H9 (cell line): ENCODE data around the gene NACC1. TPM values are rescaled to one million over a fixed set of nuclear protein-coding genes. Genes with fewer than 3 reads are reported as not detected.

Experiments used
- DNase-seq: peaks from one replicate; pipeline ENCODE4 v3.0.0-alpha.2; 2017
- H2AFZ ChIP-seq: one replicate; pipeline ENCODE4 v1.6.1; 2013; ENCODE audit warnings: mild to moderate bottlenecking, low read length, control low read depth, moderate library complexity
- H2AK5ac ChIP-seq: 2 replicates; pipeline ENCODE4 v1.6.1; 2013; ENCODE audit warnings: low read length, control low read depth, mixed read lengths; ENCODE audit not compliant: insufficient read length
- H2BK120ac ChIP-seq: one replicate; pipeline ENCODE4 v1.6.1; 2013; ENCODE audit warnings: low read depth, mild to moderate bottlenecking, low read length, control low read depth, inconsistent platforms; ENCODE audit not compliant: poor library complexity, severe bottlenecking
- H2BK12ac ChIP-seq: 2 replicates; pipeline ENCODE4 v1.6.1; 2013; ENCODE audit warnings: low read length, control low read depth, mixed read lengths, low read depth; ENCODE audit not compliant: insufficient read length
- H2BK15ac ChIP-seq: 2 replicates; pipeline ENCODE4 v1.6.1; 2013; ENCODE audit warnings: low read depth, low read length, control low read depth
- H2BK20ac ChIP-seq: one replicate; pipeline ENCODE4 v1.6.1; 2013; ENCODE audit warnings: low read depth, mild to moderate bottlenecking, low read length, control low read depth, inconsistent platforms; ENCODE audit not compliant: poor library complexity, severe bottlenecking
- H2BK5ac ChIP-seq: 2 replicates; pipeline ENCODE4 v1.6.1; 2013; ENCODE audit warnings: low read length, control low read depth, mixed read lengths; ENCODE audit not compliant: insufficient read length
- H3K14ac ChIP-seq: 2 replicates; pipeline ENCODE4 v1.6.1; 2013; ENCODE audit warnings: low read length, control low read depth; ENCODE audit not compliant: insufficient read depth
- H3K18ac ChIP-seq: 2 replicates; pipeline ENCODE4 v1.6.1; 2013; ENCODE audit warnings: low read depth, mild to moderate bottlenecking, mixed read lengths, low read length, control low read depth; ENCODE audit not compliant: insufficient read length
- H3K23ac ChIP-seq: 2 replicates; pipeline ENCODE4 v1.6.1; 2013; ENCODE audit warnings: low read length, control low read depth, mixed read lengths, low read depth; ENCODE audit not compliant: insufficient read length
- H3K23me2 ChIP-seq: 2 replicates; pipeline ENCODE4 v1.6.1; 2013; ENCODE audit warnings: low read depth, mild to moderate bottlenecking, mixed read lengths, low read length, control low read depth; ENCODE audit not compliant: insufficient read length, poor library complexity, severe bottlenecking
- H3K27ac ChIP-seq: 2 replicates; pipeline ENCODE4 v1.5.1; 2013; ENCODE audit warnings: low read length, control low read depth, mixed read lengths, low read depth; ENCODE audit not compliant: insufficient read length
- H3K27me3 ChIP-seq: 2 replicates; pipeline ENCODE4 v1.6.1; 2013; ENCODE audit warnings: low read length, control low read depth, inconsistent platforms; ENCODE audit not compliant: insufficient read depth
- H3K4ac ChIP-seq: 2 replicates; pipeline ENCODE4 v1.6.1; 2013; ENCODE audit warnings: low read depth, mild to moderate bottlenecking, control low read depth, inconsistent platforms, low read length, moderate library complexity
- H3K4me1 ChIP-seq: 2 replicates; pipeline ENCODE4 v1.6.1; 2013; ENCODE audit warnings: low read length, control low read depth, inconsistent platforms; ENCODE audit not compliant: insufficient read depth
- H3K4me2 ChIP-seq: 2 replicates; pipeline ENCODE4 v1.6.1; 2013; ENCODE audit warnings: low read length, control low read depth, mixed read lengths; ENCODE audit not compliant: insufficient read length, insufficient read depth
- H3K56ac ChIP-seq: 2 replicates; pipeline ENCODE4 v1.6.1; 2013; ENCODE audit warnings: low read depth, mild to moderate bottlenecking, mixed read lengths, low read length, control low read depth; ENCODE audit not compliant: insufficient read length
- H3K79me1 ChIP-seq: 2 replicates; pipeline ENCODE4 v1.6.1; 2013; ENCODE audit warnings: low read depth, mild to moderate bottlenecking, moderate library complexity, low read length, control low read depth, inconsistent platforms; ENCODE audit not compliant: insufficient read depth, poor library complexity, severe bottlenecking
- H3K79me2 ChIP-seq: 2 replicates; pipeline ENCODE4 v1.6.1; 2013; ENCODE audit warnings: low read length, control low read depth, inconsistent platforms; ENCODE audit not compliant: insufficient read depth
- H3K9ac ChIP-seq: 2 replicates; pipeline ENCODE4 v1.6.1; 2013; ENCODE audit warnings: low read length, control low read depth, mixed read lengths; ENCODE audit not compliant: insufficient read length; ENCODE audit errors: extremely low read depth
- H3K9me3 ChIP-seq: one replicate; pipeline ENCODE4 v1.6.1; 2013; ENCODE audit warnings: low read depth, low read length, inconsistent platforms; ENCODE audit not compliant: control insufficient read depth
- H3T11ph ChIP-seq: one replicate; pipeline ENCODE4 v1.6.1; 2013; ENCODE audit warnings: mild to moderate bottlenecking, low read length, control low read depth, inconsistent platforms
- H4K20me1 ChIP-seq: one replicate; pipeline ENCODE4 v1.6.1; 2013; ENCODE audit not compliant: control insufficient read depth, insufficient read length, insufficient read depth
- H4K5ac ChIP-seq: 2 replicates; pipeline ENCODE4 v1.6.1; 2013; ENCODE audit warnings: low read depth, mild to moderate bottlenecking, mixed read lengths, low read length, control low read depth; ENCODE audit not compliant: insufficient read length
- H4K8ac ChIP-seq: replicated peaks from 2 replicates; pipeline ENCODE4 v1.6.1; 2013; ENCODE audit warnings: low read length, control low read depth, mixed read lengths, low read depth; ENCODE audit not compliant: insufficient read length
- H4K91ac ChIP-seq: 2 replicates; pipeline ENCODE4 v1.6.1; 2013; ENCODE audit warnings: low read depth, mild to moderate bottlenecking, moderate library complexity, mixed read lengths, low read length, control low read depth; ENCODE audit not compliant: insufficient read length
- H3K27ac Mint-ChIP-seq, 3 experiments: 2 replicates in 2 of 3; 3 replicates in 1 of 3; pipeline ENCODE4 v1.8.0; 2020 to 2021; ENCODE audit warnings: mixed read lengths in 3 of 3, mild to moderate bottlenecking in 1 of 3, moderate library complexity in 1 of 3
- H3K27me3 Mint-ChIP-seq: 2 replicates; pipeline ENCODE4 v1.8.0; 2021; ENCODE audit warnings: low read depth, mild to moderate bottlenecking, moderate library complexity, mixed read lengths
- H3K36me3 Mint-ChIP-seq, 3 experiments: 2 replicates in 2 of 3; 3 replicates in 1 of 3; pipeline ENCODE4 v1.8.0; 2020 to 2021; ENCODE audit warnings: low read depth in 3 of 3, mixed read lengths in 3 of 3; ENCODE audit not compliant: insufficient read depth in 1 of 3
- H3K4me1 Mint-ChIP-seq, 2 experiments: 2 replicates each; pipeline ENCODE4 v1.8.0; 2020; ENCODE audit warnings: mixed read lengths in 2 of 2
- H3K4me3 Mint-ChIP-seq, 2 experiments: 2 replicates in 1 of 2; 3 replicates in 1 of 2; pipeline ENCODE4 v1.8.0; 2020 to 2021; ENCODE audit warnings: mild to moderate bottlenecking in 2 of 2, mixed read lengths in 2 of 2, moderate library complexity in 1 of 2
- H3K9me3 Mint-ChIP-seq, 2 experiments: 2 replicates in 1 of 2; 3 replicates in 1 of 2; pipeline ENCODE4 v1.8.0; 2020; ENCODE audit warnings: mild to moderate bottlenecking in 2 of 2, mixed read lengths in 2 of 2, moderate library complexity in 1 of 2
- CTCF ChIP-seq: fragments of 200-600 bp; sonication (generic); conservative IDR thresholded peaks from 3 replicates; pipeline ENCODE4 v1.8.0; 2021; ENCODE audit warnings: antibody characterized with exemption, mild to moderate bottlenecking
- WGBS: extraction: QIAGEN DNeasy Blood & Tissue Kit; methylation state at CpG from one replicate; pipeline ENCODE4 v1.1.7; 2013; ENCODE audit warnings: missing lambda C conversion rate, low lambda C conversion rate, mixed read lengths; ENCODE audit not compliant: insufficient read length; ENCODE audit errors: extremely low coverage; 5-methylcytosine and 5-hydroxymethylcytosine counted together
- total RNA-seq: library from RNA; stranded (reverse); gene quantifications from 2 replicates; pipeline ENCODE4 v1.2.1, GENCODE V29; 2021

The NACC1 gene
- total RNA-seq, 1 experiment from 2014 or later: 198 TPM

- Histone ChIP-seq H3K14ac (no peak overlapping the region), H3K23ac (no peak overlapping the region), H2BK120ac (no peak overlapping the region), H4K8ac (no peak overlapping the region), H2AFZ (no peak overlapping the region), H3K79me1 (no peaks in the 10 kb centered on the region), H4K5ac (no peak overlapping the region), H3K79me2 (no peaks in the 10 kb centered on the region), H3K9me3 (no peaks in the 10 kb centered on the region), H3K27ac (no peak overlapping the region), H2BK15ac (no peak overlapping the region), H4K91ac (no peak overlapping the region), H2AK5ac (no peak overlapping the region), H3K4me1 (0 out of 2 replicates have a peak, but pooled peaks cover 2% of the 10 kb centered on the region), H3K27me3 (peaks cover 37% of the 10 kb centered on the region; the same call in 1 of the 2 replicates), H2BK20ac (no peak overlapping the region), H3K18ac (no peak overlapping the region), H3K23me2 (peaks cover 13% of the 10 kb centered on the region), H2BK12ac (no peak overlapping the region), H4K20me1 (no peaks in the 10 kb centered on the region), H2BK5ac (no peak overlapping the region), H3K56ac (no peak overlapping the region), H3T11ph (no peak overlapping the region), H3K4me2 (peak overlapping the region; percentile 67), H3K9ac (no peak overlapping the region), H3K4ac (no peak overlapping the region)
- DNase-seq: peak; percentile 89
- peaks cover 85% of the 10 kb centered on the region for H3K27me3 Mint-ChIP-seq
- peak overlapping the region; percentile 55 to 76 for H3K4me3 Mint-ChIP-seq
- no peaks in the 10 kb centered on the region; a peak in 1 of 7 replicates for H3K36me3 Mint-ChIP-seq
- peaks cover 4 to 7% of the 10 kb centered on the region in 2 experiments; a peak in 4 of 5 replicates for H3K9me3 Mint-ChIP-seq
- TF ChIP-seq CTCF: no peak
- WGBS: no CpG with 5 or more reads among the region's 25 CpGs
- peaks cover 35 to 52% of the 10 kb centered on the region in 2 experiments for H3K4me1 Mint-ChIP-seq
- no peak overlapping the region for H3K27ac Mint-ChIP-seq
Observed at GRCh38 chr19:13095393-13095784, 22.7 kb upstream of the NACC1 start.
